GM13977 (cell line): ENCODE measurements around the gene SPHK1.

Experiments
- DNase-seq: peaks from one replicate; pipeline ENCODE4 v3.0.0; 2012; ENCODE audit warnings: low spot score
- in situ Hi-C: fragments of 300-500 bp; cut with MboI; formaldehyde crosslinking; loops from one replicate; pipeline ENCODE4 v1.12.0; 2022; ENCODE audit warnings: low sequenced_read_pairs, low pct_unique_long_range_greater_than_20kb, mixed read lengths, inconsistent platforms; ENCODE audit not compliant: unreplicated experiment
- TF ChIP-seq, protein P1 (sequence below): IDR thresholded peaks from 2 replicates; pipeline ENCODE4 v1.5.1; 2012; ENCODE audit warnings: mild to moderate bottlenecking, control low read depth; ENCODE audit not compliant: insufficient read depth; ENCODE audit errors: extremely low read depth, missing control alignments

The SPHK1 gene

DNA sequence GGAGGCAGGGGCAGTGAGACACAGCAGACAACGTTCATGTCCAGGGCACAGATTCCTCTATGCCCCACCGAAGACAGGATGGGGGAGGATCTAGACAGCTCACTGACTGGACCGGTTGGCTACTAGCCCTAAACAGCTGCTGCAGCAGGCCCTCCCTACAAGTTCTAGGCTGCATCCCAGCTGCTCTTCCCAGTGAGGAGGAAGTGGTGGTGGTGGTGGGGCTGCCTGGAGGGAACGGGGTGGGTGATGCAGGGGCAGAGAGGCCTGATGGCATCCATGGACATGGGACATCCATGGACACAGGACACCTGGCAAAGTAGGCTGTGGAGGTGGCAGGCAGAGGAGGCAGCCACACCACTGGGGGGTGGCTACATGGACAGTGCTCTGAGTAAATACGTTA is 18.3 kb downstream of the SPHK1 start:
- TF ChIP-seq, protein P1, sequence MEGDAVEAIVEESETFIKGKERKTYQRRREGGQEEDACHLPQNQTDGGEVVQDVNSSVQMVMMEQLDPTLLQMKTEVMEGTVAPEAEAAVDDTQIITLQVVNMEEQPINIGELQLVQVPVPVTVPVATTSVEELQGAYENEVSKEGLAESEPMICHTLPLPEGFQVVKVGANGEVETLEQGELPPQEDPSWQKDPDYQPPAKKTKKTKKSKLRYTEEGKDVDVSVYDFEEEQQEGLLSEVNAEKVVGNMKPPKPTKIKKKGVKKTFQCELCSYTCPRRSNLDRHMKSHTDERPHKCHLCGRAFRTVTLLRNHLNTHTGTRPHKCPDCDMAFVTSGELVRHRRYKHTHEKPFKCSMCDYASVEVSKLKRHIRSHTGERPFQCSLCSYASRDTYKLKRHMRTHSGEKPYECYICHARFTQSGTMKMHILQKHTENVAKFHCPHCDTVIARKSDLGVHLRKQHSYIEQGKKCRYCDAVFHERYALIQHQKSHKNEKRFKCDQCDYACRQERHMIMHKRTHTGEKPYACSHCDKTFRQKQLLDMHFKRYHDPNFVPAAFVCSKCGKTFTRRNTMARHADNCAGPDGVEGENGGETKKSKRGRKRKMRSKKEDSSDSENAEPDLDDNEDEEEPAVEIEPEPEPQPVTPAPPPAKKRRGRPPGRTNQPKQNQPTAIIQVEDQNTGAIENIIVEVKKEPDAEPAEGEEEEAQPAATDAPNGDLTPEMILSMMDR = no peak
- in situ Hi-C loops = loop anchor here (10.0 kb wide), 1 partner anchor 98 kb away; the partner anchor contains the start of gene QRICH2
- DNase-seq = no peak

DNA sequence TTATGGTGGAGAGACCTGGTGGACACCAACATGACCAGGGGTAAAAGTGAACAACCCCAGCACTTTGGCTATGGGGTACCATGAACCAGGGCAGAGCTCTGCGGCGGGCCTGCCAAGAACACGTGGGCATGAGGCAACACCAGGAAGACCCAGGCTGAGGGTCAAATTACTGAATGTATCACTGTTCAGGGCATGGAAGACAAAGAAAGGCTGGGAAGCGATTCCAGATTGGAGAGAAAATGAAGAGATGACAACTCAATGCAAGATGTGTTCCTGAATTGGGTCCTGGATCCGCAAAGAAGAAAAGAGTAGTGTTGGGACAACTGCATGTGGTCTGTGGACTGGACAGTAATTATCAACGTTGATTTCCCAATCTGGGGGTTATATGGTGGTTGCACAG is 19.8 kb downstream of the SPHK1 start:
- in situ Hi-C loops = loop anchor here (10.0 kb wide), 1 partner anchor 99 kb away; the partner anchor contains the start of gene QRICH2
- TF ChIP-seq, protein P1 = no peak
- no peak for DNase-seq

DNA sequence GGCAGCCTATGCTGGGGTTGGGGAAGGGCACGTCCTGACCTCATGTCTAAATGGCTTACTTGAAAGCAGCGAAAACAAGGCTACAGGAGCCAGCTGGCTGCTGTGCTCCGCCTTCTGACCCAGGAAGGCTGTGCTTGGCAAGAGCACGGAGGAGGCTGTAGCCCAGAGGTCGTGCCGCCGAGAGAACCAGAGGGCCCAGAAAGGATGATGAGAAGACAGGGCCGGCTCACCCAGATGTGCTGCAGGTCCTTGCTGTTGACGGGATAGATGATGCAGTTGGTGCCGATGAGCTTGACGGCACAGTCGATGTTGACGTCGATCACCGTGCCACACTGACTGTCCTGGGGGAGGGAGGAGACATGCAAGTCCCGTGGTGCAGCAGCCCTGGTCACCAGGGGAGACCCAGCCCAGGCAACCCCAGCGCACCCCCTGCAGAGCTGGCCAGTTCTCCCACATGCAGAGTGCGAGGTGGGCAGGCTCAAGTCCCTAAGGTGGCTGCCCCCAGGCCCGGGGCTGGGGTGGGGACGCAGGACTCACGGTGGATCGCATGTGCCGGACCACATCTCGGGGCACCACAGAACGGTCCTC is 20.7 kb downstream of the SPHK1 start:
- DNase-seq = no peak
- TF ChIP-seq, protein P1 = no peak
- in situ Hi-C loops = loop anchor here (10.0 kb wide), 1 partner anchor 100 kb away; the partner anchor contains the start of gene QRICH2

DNA sequence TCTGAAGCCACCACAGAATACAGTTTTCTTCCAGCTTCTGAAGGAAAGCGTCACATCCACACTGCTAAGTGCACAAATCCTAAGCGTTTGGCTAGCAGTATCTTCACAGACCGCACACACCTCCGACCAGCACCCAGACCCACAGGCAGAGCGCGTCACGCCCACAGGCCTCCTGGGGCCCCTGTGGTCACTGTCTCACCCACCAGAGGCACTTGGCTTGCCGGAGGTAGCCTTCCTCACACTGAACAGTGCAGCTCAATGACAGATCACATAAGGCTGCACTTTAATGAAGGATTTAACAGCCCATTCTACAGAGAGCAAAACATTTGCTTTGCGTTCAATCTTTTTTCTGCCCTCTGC is 21.2 kb downstream of the SPHK1 start:
- DNase-seq = no peak
- TF ChIP-seq, protein P1 = no peak
- in situ Hi-C loops = loop anchor here (10.0 kb wide), 1 partner anchor 101 kb away; the partner anchor contains the start of gene QRICH2

DNA sequence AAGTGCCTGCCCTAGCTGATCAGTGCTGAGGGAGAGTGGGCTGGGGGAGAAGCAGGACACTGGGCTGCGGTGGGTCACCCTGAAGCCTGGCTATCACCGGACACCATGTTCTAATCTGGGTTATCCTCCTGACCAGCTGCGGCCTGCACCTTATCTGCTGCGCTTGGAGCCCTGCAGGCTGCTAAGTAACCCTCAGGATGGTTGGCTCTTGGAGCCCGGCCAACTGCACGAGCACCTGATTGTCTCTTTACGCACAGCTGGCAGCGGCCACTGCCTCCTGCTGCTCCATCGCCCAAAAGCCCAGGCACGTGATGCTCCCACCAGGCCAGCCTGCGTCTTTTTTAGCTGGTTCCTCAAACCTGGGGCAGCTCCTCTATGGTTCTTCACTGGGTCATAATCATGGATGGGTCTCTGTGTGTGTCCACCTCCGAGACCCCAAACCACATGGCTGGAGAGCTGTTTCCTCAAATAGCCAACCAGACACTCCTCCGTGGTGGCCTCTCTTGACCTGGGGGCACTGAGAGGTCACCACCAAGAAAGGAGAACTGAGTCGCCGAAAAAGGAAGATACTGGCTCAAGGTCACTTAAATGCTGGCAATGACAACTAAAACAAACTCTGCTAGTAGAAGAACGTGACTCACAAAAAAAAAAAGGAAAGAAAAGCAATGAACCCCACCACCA is 21.7 kb downstream of the SPHK1 start:
- in situ Hi-C loops = loop anchor here (10.0 kb wide), 1 partner anchor 101 kb away; the partner anchor contains the start of gene QRICH2
- DNase-seq = no peak

DNA sequence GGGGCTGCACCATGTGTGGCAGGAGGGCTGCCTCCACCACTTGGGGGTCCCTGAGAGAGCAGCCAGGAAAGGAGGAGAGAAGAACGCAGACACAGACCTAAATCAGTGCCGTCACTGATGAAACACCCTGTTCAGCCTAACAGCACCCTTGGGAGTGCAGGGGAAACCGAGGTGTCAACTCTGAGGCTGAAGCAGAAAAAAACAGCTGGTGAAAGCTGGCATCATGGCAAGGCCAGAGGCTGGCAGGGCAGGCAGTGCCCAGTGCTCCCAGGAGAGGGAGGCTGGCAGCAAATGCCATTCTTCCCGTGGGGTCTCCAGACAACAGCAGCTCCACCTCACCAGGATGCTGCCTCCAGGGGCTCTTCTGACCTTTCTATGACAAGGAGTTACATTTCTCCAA is 23.1 kb downstream of the SPHK1 start:
- TF ChIP-seq, protein P1 = no peak
- in situ Hi-C loops = loop anchor here (10.0 kb wide), 1 partner anchor 103 kb away; the partner anchor contains the start of gene QRICH2
- no peak for DNase-seq

More for the DNA sequence above, 21.7 kb downstream of the SPHK1 start:
- TF ChIP-seq, protein P1 = no peak
